H7 (cell line): ENCODE measurements around the gene ARL15. TPM values are rescaled to one million over a fixed set of nuclear protein-coding genes. Genes with fewer than 3 reads are reported as not detected.
A peak's percentile ranks its signal among the peaks of the same experiment; 100 is the strongest.

ENCODE experiments used
- DNase-seq: peaks from one replicate; pipeline ENCODE4 v3.0.0; 2012
- H3K27me3 ChIP-seq: 2 replicates; pipeline ENCODE4 v1.6.0; 2011; ENCODE audit warnings: mild to moderate bottlenecking, low read length; ENCODE audit not compliant: control insufficient read depth, insufficient read depth
- H3K36me3 ChIP-seq: replicated peaks from 2 replicates; pipeline ENCODE4 v1.5.1; 2011; ENCODE audit warnings: low read length; ENCODE audit not compliant: control insufficient read depth, insufficient read depth
- H3K4me3 ChIP-seq: 2 replicates; pipeline ENCODE4 v1.5.1; 2011; ENCODE audit warnings: low read depth, mild to moderate bottlenecking, control low read depth, low read length, moderate library complexity; ENCODE audit not compliant: insufficient read depth
- total RNA-seq: library from RNA; depleted of rRNA; stranded (reverse); fragments of >200 nt; shearing (Covaris generic); gene quantifications from 2 replicates; pipeline ENCODE4 v1.2.3, GENCODE V29; 2014

ARL15 gene
- total RNA-seq, 1 experiment from 2014 or later, result 21.6 TPM

DNA sequence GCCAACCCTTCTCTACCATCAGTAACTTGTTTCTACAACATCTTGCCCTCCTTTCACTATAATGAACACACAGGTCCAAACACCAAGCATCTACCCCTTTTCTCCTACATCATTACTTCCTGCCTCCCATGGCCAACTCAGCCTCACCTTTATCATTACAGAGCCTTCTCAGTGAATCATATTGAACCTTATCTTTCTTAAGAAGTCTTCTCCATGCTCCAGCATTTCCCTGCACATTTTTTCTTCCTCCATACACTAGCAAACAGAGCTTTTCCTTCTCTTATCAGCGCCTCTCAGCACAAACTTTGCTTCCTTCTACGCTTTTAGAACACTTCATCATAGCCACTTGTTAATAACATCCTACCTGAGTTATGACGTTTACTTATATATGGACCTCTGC is 148.2 kb downstream of the ARL15 start:
- H3K4me3 ChIP-seq, result no peak overlapping the region
- DNase-seq, result no peak
- H3K27me3 ChIP-seq, result no peaks in the 10 kb centered on the region
- no peaks in the 10 kb centered on the region for H3K36me3 ChIP-seq

DNA sequence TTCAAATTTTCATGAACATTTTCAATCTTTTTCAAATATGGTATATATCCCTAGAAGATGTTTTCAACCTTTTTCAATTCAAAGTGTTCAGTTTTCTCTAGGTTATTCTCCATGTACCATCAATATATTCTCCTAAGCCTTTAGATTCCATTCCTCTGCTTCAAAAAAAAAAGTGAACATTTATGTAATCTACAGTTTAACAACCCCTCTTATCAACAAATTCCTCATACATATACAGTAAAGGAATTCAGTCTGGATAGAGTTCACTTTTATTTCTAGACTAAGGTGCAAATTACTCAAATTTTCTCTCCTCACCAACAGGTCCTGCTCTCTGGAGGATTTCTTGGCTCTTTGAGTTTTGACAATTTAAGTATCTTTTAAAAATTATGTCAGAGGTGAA is 150.0 kb downstream of the ARL15 start:
- DNase-seq, result no peak
- Histone ChIP-seq H3K36me3 (no peaks in the 10 kb centered on the region), H3K4me3 (no peak overlapping the region), H3K27me3 (no peaks in the 10 kb centered on the region)

DNA sequence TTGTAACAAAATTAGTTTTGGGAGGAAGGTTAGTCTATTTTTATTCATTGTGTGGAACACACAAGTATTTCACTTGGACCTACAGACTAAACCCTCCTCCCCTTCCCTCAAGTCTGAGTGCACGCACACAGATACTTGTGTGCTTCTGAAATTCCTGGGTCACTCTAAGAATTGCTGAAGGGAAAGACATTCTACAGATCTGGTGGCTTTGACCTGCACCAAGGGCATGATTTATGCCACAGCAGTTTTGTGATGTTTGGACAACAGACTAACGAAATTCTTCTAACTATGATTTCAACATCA is 150.5 kb downstream of the ARL15 start:
- no peak for DNase-seq
- H3K4me3 ChIP-seq, result no peak overlapping the region
- H3K27me3 ChIP-seq, result no peaks in the 10 kb centered on the region
- H3K36me3 ChIP-seq, result no peaks in the 10 kb centered on the region

- H3K4me3 ChIP-seq, result no peak overlapping the region
- H3K36me3 ChIP-seq, result no peaks in the 10 kb centered on the region
- H3K27me3 ChIP-seq, result no peaks in the 10 kb centered on the region
- peak; percentile 3 for DNase-seq
Measured at GRCh38 chr5:54159153-54159892, 151.1 kb downstream of the ARL15 start.

- H3K36me3 ChIP-seq, result no peaks in the 10 kb centered on the region
- no peak for DNase-seq
- no peaks in the 10 kb centered on the region for H3K27me3 ChIP-seq
- no peak overlapping the region for H3K4me3 ChIP-seq
Measured at GRCh38 chr5:54156577-54156976, 153.8 kb downstream of the ARL15 start.

DNA sequence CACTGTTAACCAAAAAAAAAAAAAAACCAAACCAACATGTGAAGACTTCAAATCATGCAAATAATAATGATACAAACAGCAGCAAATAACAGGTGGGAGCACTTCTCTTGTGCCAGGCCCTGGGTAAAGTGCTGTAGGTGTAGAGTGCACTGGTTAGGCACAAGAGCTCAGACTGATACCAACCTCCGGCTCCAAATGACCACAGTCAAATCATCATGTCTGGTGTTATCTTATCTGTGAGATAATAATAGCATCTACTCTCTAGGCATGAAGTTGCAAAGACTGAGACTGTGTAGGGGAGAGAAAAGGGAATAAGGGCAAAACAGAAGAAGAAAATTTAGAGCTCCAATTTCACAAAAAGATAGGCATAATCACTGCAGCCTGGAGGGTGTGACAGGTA is 159.5 kb downstream of the ARL15 start:
- no peaks in the 10 kb centered on the region for H3K36me3 ChIP-seq
- no peak overlapping the region for H3K4me3 ChIP-seq
- DNase-seq, result no peak
- no peaks in the 10 kb centered on the region for H3K27me3 ChIP-seq

GRCh38 chr5:54148858-54149257 is 161.5 kb downstream of the ARL15 start:
- DNase-seq, result no peak
- no peak overlapping the region for H3K4me3 ChIP-seq

DNA sequence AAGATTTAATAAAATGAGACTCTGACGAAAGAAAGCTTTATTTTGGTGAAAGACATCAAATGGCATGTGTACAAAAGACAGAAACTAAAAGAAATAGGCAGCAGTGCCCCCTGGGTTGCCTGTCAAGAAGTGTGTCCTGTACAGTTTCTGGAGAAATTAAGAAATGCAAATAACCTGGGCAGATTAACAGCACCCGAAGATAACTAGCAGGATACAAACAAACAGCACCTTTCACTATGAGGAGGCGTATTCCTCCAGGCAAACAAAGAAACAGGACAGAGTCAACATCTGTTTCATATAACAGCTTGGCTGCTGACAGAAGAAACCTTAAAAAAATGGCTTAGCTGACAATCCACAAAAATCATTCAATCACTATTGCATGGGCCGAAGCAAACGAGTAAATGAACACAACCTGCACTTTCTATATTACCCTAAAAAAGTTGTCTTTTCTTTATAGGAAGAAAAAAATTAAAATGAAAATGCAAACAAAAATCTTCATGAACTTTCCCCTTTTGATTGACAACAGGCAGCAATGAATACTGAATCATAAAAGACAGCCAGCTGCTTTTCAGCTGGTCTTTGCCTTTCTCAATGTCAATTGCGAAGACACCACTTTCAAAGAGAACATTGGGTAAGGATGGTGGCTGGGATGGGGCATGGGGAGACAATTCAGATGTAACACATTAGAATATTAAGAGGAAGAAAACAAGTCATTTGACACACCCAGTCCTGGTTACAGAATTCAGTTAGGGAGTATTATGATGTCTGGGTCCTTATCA is 162.1 kb downstream of the ARL15 start:
- H3K36me3 ChIP-seq, result no peaks in the 10 kb centered on the region
- DNase-seq, result no peak
- H3K27me3 ChIP-seq, result no peaks in the 10 kb centered on the region
- H3K4me3 ChIP-seq, result no peak overlapping the region

More at GRCh38 chr5:54148858-54149257, 161.5 kb downstream of the ARL15 start:
- no peaks in the 10 kb centered on the region for H3K36me3 ChIP-seq
- no peaks in the 10 kb centered on the region for H3K27me3 ChIP-seq

- H3K27me3 ChIP-seq, result no peaks in the 10 kb centered on the region
Measured at GRCh38 chr5:54146916-54147315, 163.5 kb downstream of the ARL15 start.

DNA sequence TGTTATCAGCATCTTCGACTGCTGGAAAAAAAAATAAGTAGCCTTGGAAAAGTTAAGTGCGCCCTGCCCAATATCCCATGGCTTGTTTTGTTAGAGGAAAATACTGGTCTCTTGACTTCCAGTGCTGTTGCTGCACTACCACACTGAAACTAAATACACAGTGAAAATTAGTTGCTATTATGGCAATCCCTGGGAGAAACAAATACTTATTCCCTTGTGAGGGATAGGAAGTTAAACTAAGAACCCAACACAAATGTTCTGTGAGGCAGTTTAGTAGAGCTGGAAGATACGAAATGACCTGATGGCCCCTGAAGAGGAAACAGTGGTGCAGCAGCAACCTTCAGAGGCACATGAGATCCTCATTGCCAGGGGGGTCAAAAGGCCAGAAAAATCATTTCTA is 164.0 kb downstream of the ARL15 start:
- H3K27me3 ChIP-seq, result no peaks in the 10 kb centered on the region
- DNase-seq, result no peak
- no peaks in the 10 kb centered on the region for H3K36me3 ChIP-seq
- no peak overlapping the region for H3K4me3 ChIP-seq

More at GRCh38 chr5:54146916-54147315, 163.5 kb downstream of the ARL15 start:
- Histone ChIP-seq H3K4me3 (no peak overlapping the region), H3K36me3 (no peaks in the 10 kb centered on the region)
- no peak for DNase-seq

DNA sequence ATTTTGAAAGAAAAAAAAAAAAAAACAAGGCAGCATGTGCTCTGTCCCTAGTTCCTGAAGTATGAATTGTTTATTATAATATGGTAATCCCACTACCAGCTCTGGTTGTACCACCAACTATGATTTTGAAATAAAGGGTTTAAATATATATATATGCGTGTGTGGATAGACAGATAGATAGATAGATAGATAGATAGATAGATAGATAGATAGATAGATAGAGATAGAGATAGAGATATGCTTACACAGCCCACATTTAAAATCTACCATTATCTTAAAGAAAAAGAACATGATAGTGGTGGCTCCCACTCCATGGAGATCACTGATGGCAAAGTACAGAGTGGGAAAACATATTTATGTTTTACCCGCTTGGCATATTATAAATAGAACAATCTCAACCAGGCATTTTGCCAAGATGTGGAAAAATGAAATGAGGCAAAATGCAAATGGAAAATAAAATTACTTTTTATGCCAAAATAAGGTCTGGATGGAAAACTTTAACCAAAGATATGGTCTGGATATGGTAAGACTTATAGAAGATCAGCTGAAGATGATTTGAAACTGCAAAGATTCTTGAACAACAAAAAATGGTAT is 170.0 kb downstream of the ARL15 start:
- Histone ChIP-seq H3K27me3 (no peaks in the 10 kb centered on the region), H3K4me3 (no peak overlapping the region), H3K36me3 (no peaks in the 10 kb centered on the region)
- no peak for DNase-seq

GRCh38 chr5:54136516-54137440 is 173.6 kb downstream of the ARL15 start:
- no peak overlapping the region for H3K4me3 ChIP-seq
- no peak for DNase-seq
- H3K36me3 ChIP-seq, result no peaks in the 10 kb centered on the region
- no peaks in the 10 kb centered on the region for H3K27me3 ChIP-seq

- Histone ChIP-seq H3K36me3 (no peaks in the 10 kb centered on the region), H3K27me3 (no peaks in the 10 kb centered on the region), H3K4me3 (no peak overlapping the region)
- DNase-seq, result no peak
Measured at GRCh38 chr5:54135042-54135441, 175.3 kb downstream of the ARL15 start.

DNA sequence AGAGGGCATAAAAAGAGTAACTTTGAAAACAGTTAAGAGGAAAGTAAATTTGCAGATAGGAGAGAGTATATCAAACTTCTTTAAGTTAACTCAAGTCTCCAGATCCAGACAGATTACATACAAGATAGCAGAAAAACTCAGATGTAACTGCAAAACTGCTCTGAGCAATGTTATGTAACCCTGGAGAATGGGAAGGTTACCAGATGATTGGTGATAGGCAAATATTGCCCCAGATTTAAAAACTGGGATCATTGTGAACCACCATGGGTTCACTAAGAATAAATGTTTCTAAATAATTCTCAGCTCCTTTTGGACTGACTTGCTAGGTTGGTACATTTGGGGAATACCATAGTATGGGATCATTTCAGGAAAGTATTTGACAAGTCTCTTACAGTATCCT is 176.5 kb downstream of the ARL15 start:
- Histone ChIP-seq H3K4me3 (no peak overlapping the region), H3K27me3 (no peaks in the 10 kb centered on the region), H3K36me3 (no peaks in the 10 kb centered on the region)
- no peak for DNase-seq
